ENCODE data around the gene AFAP1L1.
"Not testable (repeated sequence)": the region's sequence is repeated elsewhere in the genome, so short reads cannot be mapped to it uniquely, and the experiment has no call there.

AFAP1L1 gene

GRCh38 chr5:149262315-149262714 lies 9.3 kb upstream of the AFAP1L1 start:
- no peak for DNase-seq (ENCODE audit: low read depth)

DNA sequence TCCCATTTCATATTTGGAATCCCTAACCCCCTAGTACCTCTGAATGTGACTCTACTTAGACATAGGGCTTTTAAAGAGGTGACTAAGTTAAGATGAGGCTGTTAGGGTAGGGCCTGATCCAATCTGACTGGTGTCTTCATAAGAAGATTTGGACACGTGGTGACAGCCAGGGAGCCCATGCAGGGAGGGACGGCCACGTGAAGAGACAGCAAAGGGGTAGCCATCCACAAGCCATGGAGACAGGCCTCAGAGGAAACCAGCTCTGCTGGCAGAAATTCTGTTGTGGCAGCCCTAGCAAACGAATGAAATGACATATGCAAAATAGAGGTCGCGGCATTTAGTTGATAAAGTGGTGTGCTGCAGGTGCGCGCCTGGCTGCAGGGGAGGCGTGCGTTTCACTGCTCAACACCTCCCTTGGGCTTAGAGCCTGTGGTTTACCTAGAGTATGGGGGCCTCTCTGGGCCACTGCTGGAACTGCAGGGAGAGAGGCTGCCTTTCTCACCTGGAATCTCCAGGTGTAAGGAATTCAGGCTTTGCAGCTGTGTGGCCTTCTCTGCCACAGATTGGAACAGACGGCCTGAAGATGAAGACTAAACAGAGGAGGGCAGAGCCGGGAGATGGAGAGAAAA lies 7.1 kb upstream of the AFAP1L1 start:
- DNase-seq (ENCODE audit: low read depth): no peak

DNA sequence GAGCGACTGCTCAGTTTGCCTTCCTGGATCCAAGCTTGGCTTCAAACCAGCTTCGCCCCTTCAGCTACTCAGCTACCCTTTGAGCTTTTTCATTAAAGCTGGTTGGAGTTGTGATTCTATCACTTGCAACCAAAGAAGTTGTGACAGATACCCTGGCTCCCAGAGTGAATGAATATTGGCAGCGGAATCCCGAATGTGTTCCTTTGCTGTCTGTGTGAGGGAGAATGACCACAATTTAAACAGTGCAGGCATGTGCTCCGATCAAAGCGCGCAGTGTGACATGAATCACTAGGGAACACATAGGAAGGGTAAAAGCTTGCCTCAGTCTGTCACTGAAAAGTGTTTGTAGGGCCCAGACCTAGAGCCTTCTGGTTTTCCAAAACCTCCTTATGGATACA lies 6.6 kb upstream of the AFAP1L1 start:
- no peak for DNase-seq (ENCODE audit: low read depth)

DNA sequence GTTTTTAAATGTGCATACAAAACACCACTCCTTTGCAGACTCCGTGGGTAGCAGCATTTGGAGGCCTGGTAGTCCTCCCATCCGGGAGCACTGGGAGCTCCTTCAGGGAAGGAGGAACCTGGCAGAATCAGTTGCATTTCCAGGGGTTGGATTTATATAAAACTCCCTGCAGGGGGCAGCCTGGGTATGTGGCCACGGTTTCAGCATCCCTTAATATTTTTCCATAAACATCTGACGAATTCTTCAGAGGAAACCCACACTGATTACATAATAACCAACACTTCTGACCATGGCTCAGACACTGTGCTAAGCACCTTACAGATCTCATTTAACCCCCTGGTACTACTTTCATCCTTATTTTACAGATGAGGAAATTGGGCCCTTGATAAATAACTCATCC lies 6.1 kb upstream of the AFAP1L1 start:
- DNase-seq (ENCODE audit: low read depth): no peak

- DNase-seq (ENCODE audit: low read depth): no peak
These were observed 4.3 kb upstream of the AFAP1L1 start for GRCh38 chr5:149267241-149267973.

DNA sequence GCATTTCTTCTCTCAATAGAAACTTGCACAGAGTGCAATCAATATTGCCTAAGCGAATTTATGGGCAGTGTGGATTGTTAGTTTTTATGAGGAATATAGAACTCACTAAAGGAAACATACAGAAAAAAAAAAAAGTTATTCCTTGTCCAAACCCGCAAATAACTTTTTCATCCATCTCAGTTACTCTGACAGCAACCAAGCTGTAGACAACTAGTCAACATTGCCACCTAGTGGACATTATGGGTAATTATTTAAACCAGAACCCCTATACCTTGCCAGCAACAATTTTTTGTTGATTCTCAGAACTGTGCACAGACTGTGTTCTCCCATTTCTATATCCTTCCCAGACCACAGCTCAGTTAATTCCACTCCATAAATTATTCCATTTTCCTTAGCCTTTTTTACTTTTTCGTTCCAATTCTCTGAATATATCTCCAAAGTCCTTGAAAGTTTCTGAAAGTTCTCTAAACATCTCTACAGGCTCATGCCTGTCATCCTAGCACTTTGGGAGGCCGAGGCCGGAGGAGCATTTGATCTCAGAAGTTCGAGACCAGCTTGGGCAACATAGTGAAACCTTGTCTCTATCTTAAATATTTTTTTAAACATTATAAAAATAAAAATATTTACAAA lies 2.6 kb upstream of the AFAP1L1 start:
- DNase-seq (ENCODE audit: low read depth): no peak

DNA sequence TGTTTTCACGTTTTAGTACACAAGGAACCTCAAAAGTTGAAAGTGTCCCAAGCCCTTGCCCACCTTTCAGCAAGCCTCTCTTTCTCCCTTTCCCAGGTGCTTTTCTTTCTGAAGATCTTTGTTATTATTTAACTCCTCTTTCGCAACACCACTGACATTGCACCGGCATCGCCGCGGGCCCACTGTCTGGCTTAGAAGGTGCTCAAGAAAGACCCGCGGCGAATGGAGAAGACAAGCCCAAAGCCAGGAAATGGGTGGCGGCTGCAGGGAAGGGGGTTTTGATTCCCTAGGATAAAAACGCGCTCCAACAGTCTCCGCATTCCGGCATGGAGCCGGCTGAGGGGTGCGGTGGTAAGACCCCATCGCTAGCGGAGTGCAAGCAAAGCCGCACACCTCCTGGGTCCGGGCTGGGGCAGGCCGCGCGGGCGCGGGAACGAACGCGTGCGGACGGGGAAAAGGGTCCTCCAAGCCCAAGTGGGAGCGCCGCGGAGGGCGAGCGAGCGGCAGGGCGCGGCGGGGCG lies 404 bp upstream of the AFAP1L1 start:
- DNase-seq (ENCODE audit: low read depth): no peak

GRCh38 chr5:149272781-149273180 lies 1.1 kb downstream of the AFAP1L1 start:
- DNase-seq (ENCODE audit: low read depth): not testable (repeated sequence)

DNA sequence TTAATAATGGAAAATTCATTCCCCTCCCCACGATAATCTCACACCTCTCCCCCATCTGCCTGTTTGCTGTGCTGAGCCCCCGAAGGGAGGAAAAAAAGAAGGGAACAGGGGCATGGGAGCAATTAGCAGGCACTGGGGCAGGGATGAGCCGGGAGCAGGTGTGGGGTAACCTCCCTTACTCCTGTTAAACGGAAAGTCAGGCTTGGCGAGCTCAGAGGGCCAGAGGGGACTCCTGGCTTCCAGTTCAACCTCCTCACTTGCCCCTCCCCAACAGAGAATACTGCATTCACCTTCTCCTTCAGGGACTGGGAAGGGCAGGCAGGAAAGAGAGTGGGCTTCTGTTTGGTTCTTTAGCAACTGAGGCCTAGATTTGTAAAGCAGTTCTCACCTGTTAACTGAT lies 1.6 kb downstream of the AFAP1L1 start:
- no peak for DNase-seq (ENCODE audit: low read depth)

DNA sequence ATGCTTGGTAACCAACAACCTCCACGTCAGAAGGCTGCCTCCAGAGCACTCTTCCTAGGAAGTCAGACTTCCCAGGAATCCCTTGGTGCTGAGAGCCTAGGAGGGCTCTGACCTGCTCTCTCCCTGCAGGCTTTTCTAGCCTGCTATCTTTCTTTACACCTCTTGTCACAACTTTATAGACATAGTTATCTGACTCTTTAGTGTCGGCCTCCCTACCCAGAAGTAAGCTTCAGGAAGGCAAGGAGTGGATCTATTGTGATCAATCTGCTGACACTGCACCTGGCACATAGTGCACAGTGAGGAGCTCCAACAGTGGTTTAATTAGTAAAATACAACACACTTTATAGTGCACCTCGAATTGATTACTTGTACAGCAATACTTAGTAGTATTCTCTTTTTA lies 2.3 kb downstream of the AFAP1L1 start:
- no peak for DNase-seq (ENCODE audit: low read depth)

DNA sequence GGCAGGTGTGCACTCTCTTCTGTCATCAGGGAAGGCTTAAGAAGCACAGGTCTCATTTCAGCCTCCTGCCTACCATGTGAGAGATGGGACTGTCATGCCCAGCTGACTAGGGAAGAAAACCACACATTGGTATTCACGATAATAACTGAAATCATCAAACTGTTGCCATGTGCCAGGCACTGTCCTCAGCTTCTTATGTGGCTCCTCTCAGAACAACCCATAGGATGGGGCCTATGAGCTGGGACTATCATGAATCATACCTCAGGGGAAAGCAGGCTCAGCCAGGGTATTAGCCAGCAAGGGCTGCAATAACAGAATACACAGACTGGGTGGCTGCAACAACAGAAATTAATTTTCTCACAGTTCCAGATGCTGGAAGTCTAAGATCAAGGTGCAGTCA lies 3.3 kb downstream of the AFAP1L1 start:
- no peak for DNase-seq (ENCODE audit: low read depth)

DNA sequence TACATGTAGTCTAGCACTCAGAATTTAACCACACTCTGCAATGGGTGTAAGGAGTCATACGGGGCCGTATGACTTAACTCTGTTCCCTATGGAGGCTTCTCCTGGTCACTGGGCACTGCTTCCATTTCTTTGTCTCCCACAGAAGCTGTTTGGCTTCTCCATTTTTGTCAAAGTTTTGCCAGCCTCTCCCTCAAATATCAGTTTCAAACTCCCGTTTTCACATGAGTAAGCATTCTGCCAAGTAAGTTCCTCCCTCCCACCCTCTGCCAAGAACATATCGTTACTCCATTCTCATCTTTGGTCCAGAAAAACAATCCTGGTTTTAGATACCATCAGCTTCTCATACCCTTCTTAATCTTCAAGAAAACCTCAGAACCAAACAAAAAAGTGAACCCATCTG lies 6.1 kb downstream of the AFAP1L1 start:
- DNase-seq (ENCODE audit: low read depth): no peak

GRCh38 chr5:149278451-149279210 lies 7.0 kb downstream of the AFAP1L1 start:
- DNase-seq (ENCODE audit: low read depth): no peak

DNA sequence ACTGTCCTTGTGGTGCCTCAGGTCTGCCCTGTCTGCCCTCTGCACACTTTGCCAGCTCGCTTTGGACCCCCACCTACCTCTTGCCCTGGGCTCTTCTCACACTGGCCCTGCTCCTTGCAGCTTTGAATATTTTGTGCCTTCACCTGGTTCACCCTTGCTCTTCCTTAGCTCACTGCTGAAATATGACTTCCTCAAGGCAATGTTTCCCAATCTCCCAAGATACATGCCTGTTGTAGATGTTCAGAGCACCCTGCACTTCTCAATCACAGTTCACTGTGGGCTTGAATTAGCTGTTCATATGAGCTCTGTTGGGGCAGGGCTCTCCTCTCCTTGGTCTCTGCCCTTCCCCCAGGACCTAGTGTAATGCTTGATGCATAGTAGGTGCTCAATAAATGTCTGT lies 8.0 kb downstream of the AFAP1L1 start:
- DNase-seq (ENCODE audit: low read depth): no peak

GRCh38 chr5:149280124-149280523 lies 8.5 kb downstream of the AFAP1L1 start:
- no peak for DNase-seq (ENCODE audit: low read depth)

- no peak for DNase-seq (ENCODE audit: low read depth)
These were observed 9.1 kb downstream of the AFAP1L1 start for GRCh38 chr5:149280802-149281201.

GRCh38 chr5:149282027-149282965 lies 10.6 kb downstream of the AFAP1L1 start:
- no peak for DNase-seq (ENCODE audit: low read depth)

DNA sequence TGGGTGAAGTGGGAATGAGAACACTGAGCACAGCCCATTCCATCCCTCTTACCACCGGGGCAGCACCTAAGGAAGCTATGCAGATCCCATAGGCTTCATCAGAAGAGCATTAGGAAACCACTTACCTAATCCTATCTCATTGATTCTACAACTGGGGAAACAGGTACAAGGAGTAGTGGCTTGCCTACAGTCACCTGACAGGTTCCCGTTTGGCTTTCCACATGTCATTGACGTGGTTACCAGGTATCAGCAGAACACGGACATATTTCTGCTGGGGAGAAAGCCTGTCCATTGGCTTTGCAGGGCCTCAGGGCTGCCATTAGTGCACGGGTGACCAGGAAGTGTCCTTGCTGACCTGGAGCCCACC lies 11.3 kb downstream of the AFAP1L1 start:
- no peak for DNase-seq (ENCODE audit: low read depth)

DNA sequence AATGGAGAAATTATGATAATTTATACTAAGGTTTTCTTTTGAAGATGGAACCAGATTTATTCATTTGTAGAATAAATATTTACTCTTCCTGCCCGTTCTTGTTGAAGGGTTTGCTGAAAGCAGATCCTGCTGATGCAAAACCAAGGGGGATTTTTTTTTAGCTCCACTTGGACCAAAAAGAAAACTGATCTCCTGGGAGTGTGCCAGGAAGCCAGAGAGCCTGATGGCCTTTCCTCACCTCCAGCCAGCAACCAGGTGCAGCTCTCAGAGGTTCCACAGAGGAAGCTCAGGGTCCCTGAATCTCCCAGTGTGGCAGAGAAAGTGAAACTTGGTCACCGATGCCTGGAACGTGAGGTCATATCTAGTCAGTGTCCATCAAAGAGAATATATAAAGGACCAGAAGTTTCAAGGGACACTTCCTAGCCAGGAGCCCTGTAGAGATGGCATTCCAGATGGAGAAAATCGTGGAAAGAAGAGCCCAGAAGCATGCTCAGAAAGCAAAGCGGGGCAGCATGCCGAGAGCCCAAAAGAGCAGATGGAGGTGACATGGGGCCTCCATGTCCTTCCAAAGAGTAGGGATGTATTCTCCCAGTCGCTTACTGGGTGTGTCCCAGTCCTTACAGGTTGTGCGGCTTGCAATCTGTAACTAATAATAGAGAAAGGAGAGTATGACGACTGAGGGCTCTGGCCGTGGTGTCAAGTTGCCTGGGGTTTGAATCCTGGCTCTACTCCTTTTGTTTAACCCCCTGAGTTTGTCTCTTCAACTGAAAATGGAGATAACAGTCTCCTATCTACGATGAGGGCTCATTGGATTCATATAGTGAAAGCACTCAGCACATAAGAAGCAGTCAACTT lies 12.2 kb downstream of the AFAP1L1 start:
- no peak for DNase-seq (ENCODE audit: low read depth)

DNA sequence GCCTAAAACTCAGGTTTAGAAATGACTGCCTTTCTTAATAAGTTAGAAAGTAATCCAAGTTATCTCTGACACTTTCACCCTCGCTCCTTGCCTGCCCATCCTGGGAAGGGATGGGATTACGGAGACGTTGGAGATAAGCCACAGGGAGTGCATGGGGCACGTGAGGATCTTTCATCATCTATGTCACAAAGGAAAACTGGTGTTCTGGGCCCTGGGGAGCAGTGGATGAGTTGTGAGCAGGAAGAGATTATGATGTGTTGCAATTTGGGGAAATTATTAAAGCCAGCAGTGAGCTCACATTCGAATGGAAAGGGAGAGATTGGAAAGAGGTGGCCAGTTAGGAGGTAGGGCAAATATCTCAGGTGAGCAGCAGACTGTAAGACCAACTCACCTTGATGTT lies 12.8 kb downstream of the AFAP1L1 start:
- DNase-seq (ENCODE audit: low read depth): no peak

DNA sequence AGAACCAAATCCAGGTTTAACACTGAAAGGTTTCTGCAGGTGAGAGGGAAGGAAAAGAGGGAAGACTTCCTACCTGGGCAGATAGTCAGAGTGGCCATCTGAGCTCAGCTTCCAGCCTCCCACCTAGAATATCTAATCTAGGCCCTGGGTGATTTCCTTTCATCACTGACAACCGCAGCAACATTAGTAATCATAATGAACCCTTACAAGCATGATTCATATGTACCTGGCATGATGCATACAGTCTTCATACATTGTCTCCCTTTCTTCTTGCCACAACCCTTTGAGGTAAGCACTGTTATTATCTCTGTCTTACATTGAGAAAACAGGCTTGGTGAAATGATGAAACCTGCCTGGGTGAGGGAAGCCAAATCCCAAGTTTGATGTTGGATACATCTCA lies 13.5 kb downstream of the AFAP1L1 start:
- DNase-seq (ENCODE audit: low read depth): no peak
